GM18873 (cell line): ENCODE data around the gene SYCE3.
"Not testable (repeated sequence)": the region's sequence is repeated elsewhere in the genome, so short reads cannot be mapped to it uniquely, and the experiment has no call there.

ENCODE experiments used
- ATAC-seq: cut with Tn5 transposase; IDR thresholded peaks from one replicate; pipeline ENCODE4 v1.9.1; 2021; ENCODE audit warnings: mild to moderate bottlenecking, moderate library complexity, moderate number of reproducible peaks; ENCODE audit not compliant: unreplicated experiment, low FRiP score

SYCE3 gene

GRCh38 chr22:50553310-50553709 is 9.4 kb downstream of the SYCE3 start:
- ATAC-seq: no peak

GRCh38 chr22:50551160-50551752 is 11.5 kb downstream of the SYCE3 start:
- no peak for ATAC-seq

GRCh38 chr22:50550395-50550794 is 12.3 kb downstream of the SYCE3 start:
- no peak for ATAC-seq

- no peak for ATAC-seq
Measured at GRCh38 chr22:50548921-50549790, 13.6 kb downstream of the SYCE3 start.

- no peak for ATAC-seq
Measured at GRCh38 chr22:50548040-50548920, 14.4 kb downstream of the SYCE3 start.

GRCh38 chr22:50547263-50547985 is 15.3 kb downstream of the SYCE3 start:
- ATAC-seq: no peak

GRCh38 chr22:50546326-50547262 is 16.1 kb downstream of the SYCE3 start:
- no peak for ATAC-seq

- no peak for ATAC-seq
Measured at GRCh38 chr22:50545522-50546325, 17.0 kb downstream of the SYCE3 start, which contains the start of gene KLHDC7B. Gene KLHDC7B (plus strand): TSS chr22:50545899. CDS start chr22:50546244, 345 bp downstream.

- no peak for ATAC-seq
Measured at GRCh38 chr22:50544746-50545253, 17.9 kb downstream of the SYCE3 start.

GRCh38 chr22:50544078-50544745 is 18.5 kb downstream of the SYCE3 start:
- ATAC-seq: no peak

GRCh38 chr22:50542416-50542927 is 20.2 kb downstream of the SYCE3 start:
- ATAC-seq: no peak

GRCh38 chr22:50541667-50542026 is 21.1 kb downstream of the SYCE3 start:
- ATAC-seq: not testable (repeated sequence)

GRCh38 chr22:50540381-50540780 is 22.3 kb downstream of the SYCE3 start:
- ATAC-seq: no peak

GRCh38 chr22:50537765-50538164 is 25.0 kb downstream of the SYCE3 start:
- ATAC-seq: no peak

GRCh38 chr22:50536226-50536625 is 26.5 kb downstream of the SYCE3 start:
- no peak for ATAC-seq

GRCh38 chr22:50535113-50535512 is 27.6 kb downstream of the SYCE3 start:
- no peak for ATAC-seq
